ENCODE data around the gene SYCP2L. TPM values are rescaled to one million over a fixed set of nuclear protein-coding genes. Genes with fewer than 3 reads are reported as not detected.
"Not testable (repeated sequence)": the region's sequence is repeated elsewhere in the genome, so short reads cannot be mapped to it uniquely, and the experiment has no call there.

Gene SYCP2L
- total and polyA plus RNA-seq, 2 experiments from 2014 or later: 10.5 to 11.0 TPM

- H3K4me3 ChIP-seq: no peak overlapping the region
- H3F3A ChIP-seq (replicated peaks; ENCODE audit: low read depth): no peaks in the 10 kb centered on the region
- H2AFZ ChIP-seq: no peak overlapping the region
- no peaks in the 10 kb centered on the region for H3K36me3 ChIP-seq (ENCODE audit: insufficient read depth)
- TF ChIP-seq ZNF114 (CRISPR knock-in tag; IDR thresholded peaks at IDR 0.05) (no peak), ZNF462 (CRISPR knock-in tag; IDR thresholded peaks at IDR 0.05) (no peak), CTCF (conservative IDR thresholded peaks at IDR 0.05; ENCODE audit: low read depth in 2 of 2) (no peak), ZNF331 (CRISPR knock-in tag; IDR thresholded peaks at IDR 0.05; ENCODE audit: low read depth) (no peak), EZH2 (IDR thresholded peaks at IDR 0.05; ENCODE audit: low read depth, unreplicated experiment) (no peak), EZH2phosphoT487 (IDR thresholded peaks at IDR 0.05; ENCODE audit: unreplicated experiment) (no peak)
- TF ChIP-seq, protein P1, sequence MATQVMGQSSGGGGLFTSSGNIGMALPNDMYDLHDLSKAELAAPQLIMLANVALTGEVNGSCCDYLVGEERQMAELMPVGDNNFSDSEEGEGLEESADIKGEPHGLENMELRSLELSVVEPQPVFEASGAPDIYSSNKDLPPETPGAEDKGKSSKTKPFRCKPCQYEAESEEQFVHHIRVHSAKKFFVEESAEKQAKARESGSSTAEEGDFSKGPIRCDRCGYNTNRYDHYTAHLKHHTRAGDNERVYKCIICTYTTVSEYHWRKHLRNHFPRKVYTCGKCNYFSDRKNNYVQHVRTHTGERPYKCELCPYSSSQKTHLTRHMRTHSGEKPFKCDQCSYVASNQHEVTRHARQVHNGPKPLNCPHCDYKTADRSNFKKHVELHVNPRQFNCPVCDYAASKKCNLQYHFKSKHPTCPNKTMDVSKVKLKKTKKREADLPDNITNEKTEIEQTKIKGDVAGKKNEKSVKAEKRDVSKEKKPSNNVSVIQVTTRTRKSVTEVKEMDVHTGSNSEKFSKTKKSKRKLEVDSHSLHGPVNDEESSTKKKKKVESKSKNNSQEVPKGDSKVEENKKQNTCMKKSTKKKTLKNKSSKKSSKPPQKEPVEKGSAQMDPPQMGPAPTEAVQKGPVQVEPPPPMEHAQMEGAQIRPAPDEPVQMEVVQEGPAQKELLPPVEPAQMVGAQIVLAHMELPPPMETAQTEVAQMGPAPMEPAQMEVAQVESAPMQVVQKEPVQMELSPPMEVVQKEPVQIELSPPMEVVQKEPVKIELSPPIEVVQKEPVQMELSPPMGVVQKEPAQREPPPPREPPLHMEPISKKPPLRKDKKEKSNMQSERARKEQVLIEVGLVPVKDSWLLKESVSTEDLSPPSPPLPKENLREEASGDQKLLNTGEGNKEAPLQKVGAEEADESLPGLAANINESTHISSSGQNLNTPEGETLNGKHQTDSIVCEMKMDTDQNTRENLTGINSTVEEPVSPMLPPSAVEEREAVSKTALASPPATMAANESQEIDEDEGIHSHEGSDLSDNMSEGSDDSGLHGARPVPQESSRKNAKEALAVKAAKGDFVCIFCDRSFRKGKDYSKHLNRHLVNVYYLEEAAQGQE (IDR thresholded peaks at IDR 0.05; ENCODE audit: unreplicated experiment): no peak
- TF ChIP-seq, protein P2, sequence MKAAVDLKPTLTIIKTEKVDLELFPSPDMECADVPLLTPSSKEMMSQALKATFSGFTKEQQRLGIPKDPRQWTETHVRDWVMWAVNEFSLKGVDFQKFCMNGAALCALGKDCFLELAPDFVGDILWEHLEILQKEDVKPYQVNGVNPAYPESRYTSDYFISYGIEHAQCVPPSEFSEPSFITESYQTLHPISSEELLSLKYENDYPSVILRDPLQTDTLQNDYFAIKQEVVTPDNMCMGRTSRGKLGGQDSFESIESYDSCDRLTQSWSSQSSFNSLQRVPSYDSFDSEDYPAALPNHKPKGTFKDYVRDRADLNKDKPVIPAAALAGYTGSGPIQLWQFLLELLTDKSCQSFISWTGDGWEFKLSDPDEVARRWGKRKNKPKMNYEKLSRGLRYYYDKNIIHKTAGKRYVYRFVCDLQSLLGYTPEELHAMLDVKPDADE (IDR thresholded peaks at IDR 0.05): no peak
- H3K9me3 Mint-ChIP-seq: peaks cover 5% of the 10 kb centered on the region; the same call in 2 of the 3 replicates
- no peaks in the 10 kb centered on the region for H3K36me3 Mint-ChIP-seq (ENCODE audit: low read depth)
- no peak overlapping the region for H3K27ac ChIP-seq (ENCODE audit: low read depth)
- ATAC-seq (no peak), DNase-seq (ENCODE audit: low spot score) (no peak)
- H3K4me3 Mint-ChIP-seq: no peak overlapping the region
- H3K79me2 ChIP-seq (replicated peaks; ENCODE audit: insufficient read depth): no peaks in the 10 kb centered on the region
- H3K27me3 Mint-ChIP-seq (ENCODE audit: insufficient read depth, low read depth, poor library complexity): peaks cover 3% of the 10 kb centered on the region
- no peaks in the 10 kb centered on the region for H4K20me1 ChIP-seq (replicated peaks; ENCODE audit: insufficient read depth)
- no peaks in the 10 kb centered on the region for H3K27me3 ChIP-seq (ENCODE audit: insufficient read depth)
- no peak overlapping the region for H3K27ac Mint-ChIP-seq
- no peaks in the 10 kb centered on the region for H3K9me2 ChIP-seq (ENCODE audit: insufficient read depth)
- H3K4me2 ChIP-seq: no peak overlapping the region
- H3K4me1 ChIP-seq (ENCODE audit: insufficient read depth): 0 out of 2 replicates have a peak, but pooled peaks cover 5% of the 10 kb centered on the region
- H3K4me1 Mint-ChIP-seq: peaks cover 12% of the 10 kb centered on the region
These were observed 94.6 kb downstream of the SYCP2L start for GRCh38 chr6:10981409-10981808.

GRCh38 chr6:10984959-10985358, 98.1 kb downstream of the SYCP2L start:
- H3K4me2 ChIP-seq; H3K27ac ChIP-seq (ENCODE audit: low read depth); H3K79me2 ChIP-seq (replicated peaks; ENCODE audit: insufficient read depth); H2AFZ ChIP-seq; H3F3A ChIP-seq (replicated peaks; ENCODE audit: low read depth); H3K4me3 Mint-ChIP-seq; H3K4me1 Mint-ChIP-seq; H3K9me2 ChIP-seq (ENCODE audit: insufficient read depth); H3K9me3 Mint-ChIP-seq; H3K4me3 ChIP-seq; H3K36me3 Mint-ChIP-seq (ENCODE audit: low read depth); H3K27ac Mint-ChIP-seq; H3K4me1 ChIP-seq (ENCODE audit: insufficient read depth); H4K20me1 ChIP-seq (replicated peaks; ENCODE audit: insufficient read depth); DNase-seq (ENCODE audit: low spot score); H3K27me3 Mint-ChIP-seq (ENCODE audit: insufficient read depth, low read depth, poor library complexity); H3K36me3 ChIP-seq (ENCODE audit: insufficient read depth); H3K27me3 ChIP-seq (ENCODE audit: insufficient read depth); ATAC-seq: not testable (repeated sequence)
